GM19397 (cell line): ENCODE data around the gene ZCCHC14.
A peak's percentile ranks its signal among the peaks of the same experiment; 100 is the strongest.

ENCODE experiments used
- ATAC-seq: cut with Tn5 transposase; IDR thresholded peaks from one replicate; pipeline ENCODE4 v1.9.1; 2021; ENCODE audit warnings: mild to moderate bottlenecking, moderate library complexity; ENCODE audit not compliant: unreplicated experiment

Gene ZCCHC14

GRCh38 chr16:87492721-87493607 lies at the start of gene ZCCHC14:
Gene ZCCHC14 (minus strand): TSS chr16:87493024. CDS start chr16:87492238, 786 bp downstream.
- ATAC-seq: peak; percentile 82

- no peak for ATAC-seq
Measured at GRCh38 chr16:87541872-87542234, 49.0 kb upstream of the ZCCHC14 start.

GRCh38 chr16:87541147-87541871 lies 48.5 kb upstream of the ZCCHC14 start:
- no peak for ATAC-seq

- ATAC-seq: no peak
Measured at GRCh38 chr16:87540897-87541146, 48.0 kb upstream of the ZCCHC14 start.

GRCh38 chr16:87540072-87540896 lies 47.5 kb upstream of the ZCCHC14 start:
- ATAC-seq: no peak

GRCh38 chr16:87539113-87539512 lies 46.3 kb upstream of the ZCCHC14 start:
- ATAC-seq: no peak

- no peak for ATAC-seq
Measured at GRCh38 chr16:87538594-87538993, 45.8 kb upstream of the ZCCHC14 start.

- ATAC-seq: no peak
Measured at GRCh38 chr16:87538160-87538559, 45.3 kb upstream of the ZCCHC14 start.

- no peak for ATAC-seq
Measured at GRCh38 chr16:87536795-87537142, 43.9 kb upstream of the ZCCHC14 start.

GRCh38 chr16:87535855-87536794 lies 43.3 kb upstream of the ZCCHC14 start:
- ATAC-seq: no peak

GRCh38 chr16:87535457-87535854 lies 42.6 kb upstream of the ZCCHC14 start:
- ATAC-seq: no peak

GRCh38 chr16:87534751-87535150 lies 41.9 kb upstream of the ZCCHC14 start:
- ATAC-seq: no peak

- no peak for ATAC-seq
Measured at GRCh38 chr16:87534030-87534653, 41.3 kb upstream of the ZCCHC14 start.

- no peak for ATAC-seq
Measured at GRCh38 chr16:87533061-87533460, 40.2 kb upstream of the ZCCHC14 start.

GRCh38 chr16:87531418-87531817 lies 38.6 kb upstream of the ZCCHC14 start:
- no peak for ATAC-seq

GRCh38 chr16:87528690-87529579 lies 36.1 kb upstream of the ZCCHC14 start:
- ATAC-seq: no peak

- no peak for ATAC-seq
Measured at GRCh38 chr16:87527055-87527724, 34.4 kb upstream of the ZCCHC14 start.

- no peak for ATAC-seq
Measured at GRCh38 chr16:87526238-87526947, 33.6 kb upstream of the ZCCHC14 start.
